K562 (cell line): ENCODE results near the gene GRK4. TPM values are rescaled to one million over a fixed set of nuclear protein-coding genes. Genes with fewer than 3 reads are reported as not detected.

Experiments used
- BACH1 ChIP-seq: fragments of 200-800 bp; sonication (Bioruptor generic); IDR thresholded peaks from 2 replicates; pipeline ENCODE4 v1.6.1; 2016; ENCODE audit warnings: missing genetic modification characterization, missing compliant biosample characterization
- HDAC3 ChIP-seq: fragments of 450-650 bp; IDR thresholded peaks from 2 replicates; pipeline ENCODE4 v1.6.1; 2018; ENCODE audit warnings: borderline replicate concordance, mild to moderate bottlenecking, moderate library complexity; ENCODE audit not compliant: partially characterized antibody
- HMGN3 ChIP-seq: IDR thresholded peaks from 2 replicates; pipeline ENCODE4 v1.6.1; 2011; ENCODE audit warnings: borderline replicate concordance, low read depth, mild to moderate bottlenecking, mixed read lengths, low read length; ENCODE audit not compliant: insufficient read length; ENCODE audit errors: extremely low read depth
- KDM2B ChIP-seq: fragments of 250-450 bp; sonication (Bioruptor Pico); IDR thresholded peaks from 2 replicates; pipeline ENCODE4 v1.8.0; 2021; ENCODE audit warnings: mild to moderate bottlenecking, moderate library complexity
- NFIX ChIP-seq: fragments of 250-450 bp; sonication (Bioruptor Pico); IDR thresholded peaks from 2 replicates; pipeline ENCODE4 v1.4.0; 2020; ENCODE audit warnings: low read depth, mild to moderate bottlenecking, moderate library complexity
- NR2C2 ChIP-seq, 2 experiments: fragments of 200-800 bp in 1 of 2; sonication (Bioruptor generic) in 1 of 2; sonication (generic) in 1 of 2; formaldehyde crosslinking in 1 of 2; IDR thresholded peaks; 2 replicates each; pipeline versions ENCODE4 v1.6.1 to v1.8.0; 2016 to 2022; ENCODE audit warnings: mild to moderate bottlenecking in 1 of 2, missing compliant biosample characterization in 1 of 2, missing genetic modification characterization in 1 of 2, missing genetic modification reagents in 1 of 2
- SFPQ ChIP-seq: fragments of 200-400 bp; formaldehyde crosslinking; IDR thresholded peaks from 2 replicates; pipeline ENCODE4 v1.6.1; 2017; ENCODE audit warnings: mild to moderate bottlenecking, low read depth, low read length, moderate library complexity
- SMARCB1 ChIP-seq: IDR thresholded peaks from 2 replicates; pipeline ENCODE4 v1.6.1; 2011; ENCODE audit warnings: improper control_type of control experiment, low read depth; ENCODE audit not compliant: insufficient read length
- SPI1 ChIP-seq: IDR thresholded peaks from 2 replicates; pipeline ENCODE4 v1.6.1; 2011; ENCODE audit warnings: low read depth, low read length, control low read depth, borderline replicate concordance
- SRF ChIP-seq, 2 experiments: fragments of 250-450, 450-650 bp in 1 of 2; sonication (Bioruptor Pico) in 1 of 2; sonication (generic) in 1 of 2; formaldehyde crosslinking; IDR thresholded peaks; 2 replicates each; pipeline versions ENCODE4 v1.5.0 to v1.5.1; 2020 to 2022; ENCODE audit warnings: mild to moderate bottlenecking in 1 of 2, missing genetic modification reagents in 1 of 2
- STAG1 ChIP-seq: sonication (generic); formaldehyde crosslinking; IDR thresholded peaks from 2 replicates; pipeline ENCODE4 v1.5.0; 2020; ENCODE audit warnings: missing genetic modification reagents, borderline replicate concordance
- TRIM25 ChIP-seq: fragments of 450-650 bp; IDR thresholded peaks from 2 replicates; pipeline ENCODE4 v1.7.0; 2016; ENCODE audit warnings: borderline replicate concordance
- ZBTB7A ChIP-seq: IDR thresholded peaks from 2 replicates; pipeline ENCODE4 v1.6.1; 2011; ENCODE audit warnings: low read depth, mild to moderate bottlenecking, low read length, moderate library complexity, borderline replicate concordance; ENCODE audit not compliant: control insufficient read depth
- polyA plus RNA-seq, 8 experiments: library from polyadenylated mRNA; depleted of rRNA in 4 of 8; stranded (reverse) in 5 of 8; unstranded in 3 of 8; fragments of >200 nt; fragmentation: Nextera tagmentation in 2 of 8; fragmentation: Illumina TruSeq in 1 of 8; extraction: Ambion mirVana in 2 of 8; extraction: Trizol in 1 of 8; gene quantifications; 2 replicates each; pipeline versions ENCODE4 v1.2.1 to v1.2.3, GENCODE V29; 2011 to 2014; ENCODE audit warnings: inconsistent platforms in 1 of 8, missing spikeins in 1 of 8
- total RNA-seq, 7 experiments: library from RNA; depleted of rRNA in 6 of 7; stranded (reverse); fragments of >200 nt in 6 of 7; fragmentation: Illumina TruSeq in 2 of 7; extraction: Trizol in 2 of 7; gene quantifications; 2 replicates each; pipeline versions ENCODE4 v1.2.1 to v1.2.3, GENCODE V29; 2011 to 2021; ENCODE audit warnings: low replicate concordance in 1 of 7
- TF ChIP-seq, protein P1 (sequence below): fragments of 250-450 bp; sonication (Bioruptor Pico); IDR thresholded peaks from 2 replicates; pipeline ENCODE4 v1.8.0; 2022; ENCODE audit warnings: inconsistent platforms, mild to moderate bottlenecking, moderate library complexity, borderline replicate concordance

GRK4 gene
- total and polyA plus RNA-seq, 9 of the 15 experiments (the other 6 are each of a cell fraction or from before 2014, with no cell fraction given), result 1.1 to 4.8 (median 2.6) TPM

GRCh38 chr4:3074078-3074845, 110.9 kb downstream of the GRK4 start, which contains the start of the genes HTT and HTT-AS (continued):
- no peak for TF ChIP-seq KDM2B
- TF ChIP-seq NR2C2 (CRISPR knock-in tag; IDR thresholded peaks at IDR 0.05), result peak; percentile 47; the same call in 1 of the 2 replicates
- no peak for TF ChIP-seq NR2C2 (tag; IDR thresholded peaks at IDR 0.05)
- no peak for TF ChIP-seq STAG1
- no peak for TF ChIP-seq HDAC3
- no peak for TF ChIP-seq SFPQ
- TF ChIP-seq SMARCB1, result no peak
- no peak for TF ChIP-seq HMGN3
- no peak for TF ChIP-seq BACH1
- TF ChIP-seq TRIM25, result no peak
- TF ChIP-seq ZBTB7A, result peak; percentile 20; the same call in 1 of the 2 replicates
- TF ChIP-seq SRF (CRISPR knock-in tag; IDR thresholded peaks at IDR 0.05), result no peak
- no peak for TF ChIP-seq SPI1
- TF ChIP-seq NFIX, result no peak
- TF ChIP-seq, protein P1, sequence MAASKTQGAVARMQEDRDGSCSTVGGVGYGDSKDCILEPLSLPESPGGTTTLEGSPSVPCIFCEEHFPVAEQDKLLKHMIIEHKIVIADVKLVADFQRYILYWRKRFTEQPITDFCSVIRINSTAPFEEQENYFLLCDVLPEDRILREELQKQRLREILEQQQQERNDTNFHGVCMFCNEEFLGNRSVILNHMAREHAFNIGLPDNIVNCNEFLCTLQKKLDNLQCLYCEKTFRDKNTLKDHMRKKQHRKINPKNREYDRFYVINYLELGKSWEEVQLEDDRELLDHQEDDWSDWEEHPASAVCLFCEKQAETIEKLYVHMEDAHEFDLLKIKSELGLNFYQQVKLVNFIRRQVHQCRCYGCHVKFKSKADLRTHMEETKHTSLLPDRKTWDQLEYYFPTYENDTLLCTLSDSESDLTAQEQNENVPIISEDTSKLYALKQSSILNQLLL (CRISPR knock-in tag), result no peak
